WTC11 (cell line): ENCODE results near the gene RAD51D. TPM values are rescaled to one million over a fixed set of nuclear protein-coding genes. Genes with fewer than 3 reads are reported as not detected.

ENCODE experiments used
- ATAC-seq: fragments of 200-7000 bp; cut with Tn5 transposase; 2 replicates; pipeline ENCODE4 v1.10.0; 2021; ENCODE audit warnings: mild to moderate bottlenecking, moderate library complexity
- CTCF ChIA-PET: fragments of 300-600 bp; sonication (Branson Sonifier 250); formaldehyde crosslinking; loops from one replicate; lab custom pipeline; 2021; ENCODE audit warnings: antibody characterized with exemption; lab: Charles Lee
- POLR2A ChIA-PET: fragments of 350-600 bp; sonication (Branson Sonifier 250); formaldehyde crosslinking; loops from one replicate; lab custom pipeline; 2021; ENCODE audit warnings: antibody characterized with exemption; lab: Charles Lee
- DNase-seq: peaks from one replicate; pipeline ENCODE4 v3.0.0; 2021; ENCODE audit warnings: low spot score
- H3K27ac Mint-ChIP-seq: 2 replicates; pipeline ENCODE4 v1.8.0; 2021; ENCODE audit warnings: mixed read lengths
- H3K27me3 Mint-ChIP-seq: 2 replicates; pipeline ENCODE4 v1.8.0; 2021; ENCODE audit warnings: low read depth, mild to moderate bottlenecking, moderate library complexity, mixed read lengths
- H3K36me3 Mint-ChIP-seq: 2 replicates; pipeline ENCODE4 v1.8.0; 2021; ENCODE audit warnings: mixed read lengths
- H3K4me1 Mint-ChIP-seq: 2 replicates; pipeline ENCODE4 v1.8.0; 2022; ENCODE audit warnings: mixed read lengths
- H3K4me3 Mint-ChIP-seq: 2 replicates; pipeline ENCODE4 v1.8.0; 2021; ENCODE audit warnings: mild to moderate bottlenecking, moderate library complexity, mixed read lengths
- H3K9me3 Mint-ChIP-seq: 2 replicates; pipeline ENCODE4 v1.8.0; 2021; ENCODE audit warnings: mixed read lengths
- CBFB ChIP-seq: sonication (generic); formaldehyde crosslinking; IDR thresholded peaks from 2 replicates; pipeline ENCODE4 v1.8.1; 2022; ENCODE audit warnings: mild to moderate bottlenecking, low read depth, missing genetic modification reagents
- ELF4 ChIP-seq: sonication (generic); formaldehyde crosslinking; IDR thresholded peaks from 2 replicates; pipeline ENCODE4 v1.8.1; 2022; ENCODE audit warnings: low read depth, mild to moderate bottlenecking, moderate library complexity, missing genetic modification reagents
- ETV6 ChIP-seq: sonication (generic); formaldehyde crosslinking; IDR thresholded peaks from 2 replicates; pipeline ENCODE4 v1.8.1; 2022; ENCODE audit warnings: mild to moderate bottlenecking, missing genetic modification reagents
- GABPB1 ChIP-seq: sonication (generic); formaldehyde crosslinking; IDR thresholded peaks from 2 replicates; pipeline ENCODE4 v1.8.1; 2023; ENCODE audit warnings: mild to moderate bottlenecking, missing genetic modification reagents
- GRHL2 ChIP-seq: fragments of 250-450 bp; sonication (Bioruptor Pico); IDR thresholded peaks from 2 replicates; pipeline ENCODE4 v1.8.0; 2022; ENCODE audit warnings: mild to moderate bottlenecking, moderate library complexity; ENCODE audit not compliant: insufficient replicate concordance, severe bottlenecking
- HMGA2 ChIP-seq: fragments of 250-450 bp; sonication (Bioruptor Pico); IDR thresholded peaks from 2 replicates; pipeline ENCODE4 v1.4.0; 2021; ENCODE audit warnings: mild to moderate bottlenecking, moderate library complexity
- NFE2L1 ChIP-seq: sonication (generic); formaldehyde crosslinking; IDR thresholded peaks from 2 replicates; pipeline ENCODE4 v1.8.1; 2023; ENCODE audit warnings: missing genetic modification reagents
- NFYB ChIP-seq: sonication (generic); formaldehyde crosslinking; conservative IDR thresholded peaks from 2 replicates; pipeline ENCODE4 v1.8.0; 2022; ENCODE audit warnings: low read depth, missing genetic modification reagents
- NR2C2 ChIP-seq: sonication (generic); formaldehyde crosslinking; IDR thresholded peaks from 2 replicates; pipeline ENCODE4 v1.8.0; 2022; ENCODE audit warnings: mild to moderate bottlenecking, missing genetic modification reagents
- NR3C1 ChIP-seq: sonication (generic); formaldehyde crosslinking; conservative IDR thresholded peaks from 2 replicates; pipeline ENCODE4 v1.8.1; 2023; ENCODE audit warnings: low read depth, mild to moderate bottlenecking, missing genetic modification reagents
- OVOL2 ChIP-seq: fragments of 250-450 bp; sonication (Bioruptor Pico); IDR thresholded peaks from 2 replicates; pipeline ENCODE4 v1.9.0; 2021; ENCODE audit warnings: mild to moderate bottlenecking, borderline replicate concordance
- PRRX2 ChIP-seq: fragments of 250-450 bp; sonication (Bioruptor Pico); IDR thresholded peaks from 2 replicates; pipeline ENCODE4 v1.8.0; 2021; ENCODE audit warnings: mild to moderate bottlenecking
- SMAD3 ChIP-seq: sonication (generic); formaldehyde crosslinking; IDR thresholded peaks from 2 replicates; pipeline ENCODE4 v1.8.0; 2022; ENCODE audit warnings: missing genetic modification reagents, mild to moderate bottlenecking, borderline replicate concordance
- ZNF263 ChIP-seq: sonication (generic); formaldehyde crosslinking; IDR thresholded peaks from 2 replicates; pipeline ENCODE4 v1.8.1; 2022; ENCODE audit warnings: low read depth, mild to moderate bottlenecking, moderate library complexity, missing genetic modification reagents
- ZNF423 ChIP-seq: fragments of 250-450 bp; sonication (Bioruptor Pico); IDR thresholded peaks from 2 replicates; pipeline ENCODE4 v2.1.2; 2022; ENCODE audit warnings: mild to moderate bottlenecking, moderate library complexity
- total RNA-seq: library from RNA; stranded (reverse); gene quantifications from 3 replicates; pipeline ENCODE4 v1.2.3, GENCODE V29; 2021
- TF ChIP-seq, protein P1 (sequence below): fragments of 250-450 bp; sonication (Bioruptor Pico); IDR thresholded peaks from 2 replicates; pipeline ENCODE4 v1.9.0; 2021; ENCODE audit warnings: mild to moderate bottlenecking
- TF ChIP-seq, protein P2 (sequence below): sonication (generic); formaldehyde crosslinking; IDR thresholded peaks from 2 replicates; pipeline ENCODE4 v1.8.1; 2022; ENCODE audit warnings: missing genetic modification reagents, borderline replicate concordance
- TF ChIP-seq, protein P3 (sequence below): sonication (generic); formaldehyde crosslinking; IDR thresholded peaks from 2 replicates; pipeline ENCODE4 v1.8.0; 2023; ENCODE audit warnings: missing genetic modification reagents
- TF ChIP-seq, protein P4 (sequence below): fragments of 250-450 bp; sonication (Bioruptor Pico); conservative IDR thresholded peaks from 2 replicates; pipeline ENCODE4 v1.9.0; 2021; ENCODE audit warnings: mild to moderate bottlenecking
- TF ChIP-seq, protein P5 (sequence below): sonication (generic); formaldehyde crosslinking; IDR thresholded peaks from 2 replicates; pipeline ENCODE4 v1.8.1; 2022; ENCODE audit warnings: low read depth, mild to moderate bottlenecking, moderate library complexity, missing genetic modification reagents, borderline replicate concordance

Gene RAD51D
- total RNA-seq, 1 experiment from 2014 or later = 15.0 TPM

DNA sequence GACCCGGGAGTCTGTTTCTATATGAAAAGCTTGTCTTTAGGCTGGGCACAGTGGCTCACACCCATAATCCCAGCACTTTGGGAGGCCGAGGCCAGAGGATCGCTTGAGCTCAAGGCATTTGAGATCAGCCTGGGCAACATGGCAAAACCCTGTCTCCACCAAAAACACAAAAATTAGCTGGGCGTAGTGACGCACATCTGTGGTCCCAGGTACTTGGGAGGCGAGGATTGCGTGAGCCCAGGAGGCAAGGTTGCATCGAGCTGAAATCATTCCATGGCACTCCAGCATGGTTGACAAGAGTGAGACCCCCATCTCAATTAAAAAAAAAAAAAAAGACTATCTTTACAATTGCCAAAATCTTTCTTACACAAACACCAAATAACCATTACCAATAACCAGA lies 33.5 kb downstream of the RAD51D start (continued):
- TF ChIP-seq, protein P1, sequence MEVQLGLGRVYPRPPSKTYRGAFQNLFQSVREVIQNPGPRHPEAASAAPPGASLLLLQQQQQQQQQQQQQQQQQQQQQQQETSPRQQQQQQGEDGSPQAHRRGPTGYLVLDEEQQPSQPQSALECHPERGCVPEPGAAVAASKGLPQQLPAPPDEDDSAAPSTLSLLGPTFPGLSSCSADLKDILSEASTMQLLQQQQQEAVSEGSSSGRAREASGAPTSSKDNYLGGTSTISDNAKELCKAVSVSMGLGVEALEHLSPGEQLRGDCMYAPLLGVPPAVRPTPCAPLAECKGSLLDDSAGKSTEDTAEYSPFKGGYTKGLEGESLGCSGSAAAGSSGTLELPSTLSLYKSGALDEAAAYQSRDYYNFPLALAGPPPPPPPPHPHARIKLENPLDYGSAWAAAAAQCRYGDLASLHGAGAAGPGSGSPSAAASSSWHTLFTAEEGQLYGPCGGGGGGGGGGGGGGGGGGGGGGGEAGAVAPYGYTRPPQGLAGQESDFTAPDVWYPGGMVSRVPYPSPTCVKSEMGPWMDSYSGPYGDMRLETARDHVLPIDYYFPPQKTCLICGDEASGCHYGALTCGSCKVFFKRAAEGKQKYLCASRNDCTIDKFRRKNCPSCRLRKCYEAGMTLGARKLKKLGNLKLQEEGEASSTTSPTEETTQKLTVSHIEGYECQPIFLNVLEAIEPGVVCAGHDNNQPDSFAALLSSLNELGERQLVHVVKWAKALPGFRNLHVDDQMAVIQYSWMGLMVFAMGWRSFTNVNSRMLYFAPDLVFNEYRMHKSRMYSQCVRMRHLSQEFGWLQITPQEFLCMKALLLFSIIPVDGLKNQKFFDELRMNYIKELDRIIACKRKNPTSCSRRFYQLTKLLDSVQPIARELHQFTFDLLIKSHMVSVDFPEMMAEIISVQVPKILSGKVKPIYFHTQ (CRISPR knock-in tag) = no peak
- TF ChIP-seq ZNF263 (CRISPR knock-in tag) = no peak
- no peak for TF ChIP-seq ELF4 (CRISPR knock-in tag)
- no peak for TF ChIP-seq OVOL2 (CRISPR knock-in tag)
- TF ChIP-seq, all 79 proteins: peak for 0

DNA sequence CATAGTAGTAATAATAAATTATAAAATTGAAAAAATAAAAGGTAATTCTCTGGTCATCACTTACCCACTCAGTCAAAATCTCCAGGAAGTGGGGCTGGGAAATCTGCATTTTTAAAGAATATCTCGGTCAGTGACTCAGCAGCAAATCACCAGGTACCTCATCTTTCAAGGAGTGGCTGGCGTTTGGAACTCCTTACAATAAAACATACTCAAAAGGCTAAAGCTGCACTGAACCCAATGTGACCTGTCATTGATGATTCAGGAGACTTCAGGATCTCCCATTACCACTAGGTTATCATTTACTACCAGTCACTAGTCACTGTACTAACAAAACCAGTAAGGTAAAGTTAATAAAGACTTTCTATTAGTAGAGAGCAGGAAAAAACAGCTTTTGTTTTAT lies 34.7 kb downstream of the RAD51D start:
- TF ChIP-seq NR2C2 (CRISPR knock-in tag) (no peak), HMGA2 (CRISPR knock-in tag) (no peak), ETV6 (no peak)
- TF ChIP-seq, protein P2, sequence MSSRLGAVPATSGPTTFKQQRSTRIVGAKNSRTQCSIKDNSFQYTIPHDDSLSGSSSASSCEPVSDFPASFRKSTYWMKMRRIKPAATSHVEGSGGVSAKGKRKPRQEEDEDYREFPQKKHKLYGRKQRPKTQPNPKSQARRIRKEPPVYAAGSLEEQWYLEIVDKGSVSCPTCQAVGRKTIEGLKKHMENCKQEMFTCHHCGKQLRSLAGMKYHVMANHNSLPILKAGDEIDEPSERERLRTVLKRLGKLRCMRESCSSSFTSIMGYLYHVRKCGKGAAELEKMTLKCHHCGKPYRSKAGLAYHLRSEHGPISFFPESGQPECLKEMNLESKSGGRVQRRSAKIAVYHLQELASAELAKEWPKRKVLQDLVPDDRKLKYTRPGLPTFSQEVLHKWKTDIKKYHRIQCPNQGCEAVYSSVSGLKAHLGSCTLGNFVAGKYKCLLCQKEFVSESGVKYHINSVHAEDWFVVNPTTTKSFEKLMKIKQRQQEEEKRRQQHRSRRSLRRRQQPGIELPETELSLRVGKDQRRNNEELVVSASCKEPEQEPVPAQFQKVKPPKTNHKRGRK (CRISPR knock-in tag) = no peak
- no peak for ATAC-seq
- Mint-ChIP-seq H3K27me3 (peaks cover 4% of the 10 kb centered on the region), H3K4me1 (peaks cover 79% of the 10 kb centered on the region), H3K4me3 (no peak overlapping the region), H3K36me3 (no peaks in the 10 kb centered on the region), H3K9me3 (no peaks in the 10 kb centered on the region), H3K27ac (no peak overlapping the region; the same call in 1 of the 2 replicates)
- POLR2A ChIA-PET = no interaction called here
- CTCF ChIA-PET = no interaction called here
- DNase-seq = no peak

DNA sequence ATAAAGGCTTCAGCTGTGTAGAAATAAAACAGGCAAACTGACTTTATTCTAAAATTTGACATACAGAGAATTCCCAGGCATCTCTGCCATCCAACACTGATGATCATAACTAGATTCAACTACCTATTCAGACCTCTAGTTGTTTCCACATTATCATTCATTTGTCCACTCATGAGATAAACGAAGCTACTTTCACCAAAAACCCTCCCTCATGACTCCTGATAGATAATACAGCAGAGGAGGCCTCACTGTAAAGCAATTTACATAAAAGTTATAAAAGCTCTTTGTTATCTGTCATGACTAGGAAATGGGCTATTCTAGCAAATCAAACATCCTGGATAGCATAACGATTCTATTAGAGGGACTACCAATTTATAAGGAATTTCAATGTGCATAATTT lies 36.6 kb downstream of the RAD51D start:
- peaks cover 73% of the 10 kb centered on the region for H3K4me1 Mint-ChIP-seq

More for the DNA sequence above, 36.6 kb downstream of the RAD51D start:
- H3K36me3 Mint-ChIP-seq = no peaks in the 10 kb centered on the region
- no peak overlapping the region for H3K4me3 Mint-ChIP-seq
- DNase-seq = no peak
- ChIA-PET CTCF (interaction anchor here (1.2 kb wide), 1 partner anchor 102 kb away, joined by 3 read pairs; no protein-coding TSS in a partner anchor), POLR2A (no interaction called here)
- no peaks in the 10 kb centered on the region; the same call in none of the 2 replicates for H3K27me3 Mint-ChIP-seq
- H3K9me3 Mint-ChIP-seq = no peaks in the 10 kb centered on the region
- H3K27ac Mint-ChIP-seq = no peak overlapping the region
- TF ChIP-seq, protein P3, sequence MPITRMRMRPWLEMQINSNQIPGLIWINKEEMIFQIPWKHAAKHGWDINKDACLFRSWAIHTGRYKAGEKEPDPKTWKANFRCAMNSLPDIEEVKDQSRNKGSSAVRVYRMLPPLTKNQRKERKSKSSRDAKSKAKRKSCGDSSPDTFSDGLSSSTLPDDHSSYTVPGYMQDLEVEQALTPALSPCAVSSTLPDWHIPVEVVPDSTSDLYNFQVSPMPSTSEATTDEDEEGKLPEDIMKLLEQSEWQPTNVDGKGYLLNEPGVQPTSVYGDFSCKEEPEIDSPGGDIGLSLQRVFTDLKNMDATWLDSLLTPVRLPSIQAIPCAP = no peak
- TF ChIP-seq ELF4 (CRISPR knock-in tag) = no peak
- TF ChIP-seq SMAD3 = no peak
- no peak for TF ChIP-seq GRHL2 (CRISPR knock-in tag)
- TF ChIP-seq GABPB1 (CRISPR knock-in tag) = no peak
- TF ChIP-seq ZNF423 (CRISPR knock-in tag) = no peak
- no peak for TF ChIP-seq PRRX2
- no peak for TF ChIP-seq CBFB
- TF ChIP-seq NFE2L1 (CRISPR knock-in tag) = no peak
- TF ChIP-seq NR3C1 (CRISPR knock-in tag) = no peak
- TF ChIP-seq, protein P4, sequence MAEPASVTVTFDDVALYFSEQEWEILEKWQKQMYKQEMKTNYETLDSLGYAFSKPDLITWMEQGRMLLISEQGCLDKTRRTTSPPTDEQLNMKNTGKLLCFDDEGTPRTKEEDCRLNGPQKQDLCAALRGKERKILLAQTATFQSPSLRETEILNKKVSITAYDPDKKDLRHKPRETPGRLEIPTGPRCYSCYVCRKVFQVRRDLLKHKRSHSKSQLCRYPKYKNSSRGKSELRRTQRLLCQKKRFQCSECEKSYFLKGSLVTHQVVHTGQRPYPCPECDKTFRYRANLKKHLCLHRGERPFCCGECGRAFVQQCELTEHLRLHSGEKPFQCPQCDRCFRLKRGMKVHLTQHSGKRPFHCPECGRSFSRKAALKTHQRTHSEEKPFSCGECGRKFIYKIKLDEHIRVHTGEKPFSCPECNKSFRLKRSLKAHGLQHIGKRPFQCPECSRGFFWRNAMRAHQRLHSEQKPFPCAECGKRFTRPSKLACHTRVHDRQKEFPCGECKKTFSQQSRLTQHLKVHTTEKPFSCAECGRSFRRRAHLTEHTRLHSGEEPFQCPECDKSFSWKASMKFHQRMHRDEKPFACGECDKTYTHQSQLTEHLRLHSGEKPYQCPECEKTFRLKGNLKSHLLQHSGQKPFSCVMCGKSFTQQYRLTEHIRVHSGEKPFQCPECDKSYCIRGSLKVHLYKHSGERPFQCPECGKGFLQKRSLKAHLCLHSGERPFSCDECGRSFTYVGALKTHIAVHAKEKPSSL (CRISPR knock-in tag) = no peak
- no peak for TF ChIP-seq NFYB (CRISPR knock-in tag)
- TF ChIP-seq, protein P5, sequence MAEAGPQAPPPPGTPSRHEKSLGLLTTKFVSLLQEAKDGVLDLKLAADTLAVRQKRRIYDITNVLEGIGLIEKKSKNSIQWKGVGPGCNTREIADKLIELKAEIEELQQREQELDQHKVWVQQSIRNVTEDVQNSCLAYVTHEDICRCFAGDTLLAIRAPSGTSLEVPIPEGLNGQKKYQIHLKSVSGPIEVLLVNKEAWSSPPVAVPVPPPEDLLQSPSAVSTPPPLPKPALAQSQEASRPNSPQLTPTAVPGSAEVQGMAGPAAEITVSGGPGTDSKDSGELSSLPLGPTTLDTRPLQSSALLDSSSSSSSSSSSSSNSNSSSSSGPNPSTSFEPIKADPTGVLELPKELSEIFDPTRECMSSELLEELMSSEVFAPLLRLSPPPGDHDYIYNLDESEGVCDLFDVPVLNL = no peak
- no peak for ATAC-seq
